Measurements from ENCODE around the gene ZNF639.

Gene ZNF639

GRCh38 chr3:179281825-179282224, 41.0 kb upstream of the ZNF639 start:
- H2AFZ ChIP-seq (ENCODE audit: low read length) = no peak overlapping the region
- no peak for TF ChIP-seq EZH2phosphoT487 (IDR thresholded peaks at IDR 0.05; ENCODE audit: low read length)
- TF ChIP-seq, protein P1, sequence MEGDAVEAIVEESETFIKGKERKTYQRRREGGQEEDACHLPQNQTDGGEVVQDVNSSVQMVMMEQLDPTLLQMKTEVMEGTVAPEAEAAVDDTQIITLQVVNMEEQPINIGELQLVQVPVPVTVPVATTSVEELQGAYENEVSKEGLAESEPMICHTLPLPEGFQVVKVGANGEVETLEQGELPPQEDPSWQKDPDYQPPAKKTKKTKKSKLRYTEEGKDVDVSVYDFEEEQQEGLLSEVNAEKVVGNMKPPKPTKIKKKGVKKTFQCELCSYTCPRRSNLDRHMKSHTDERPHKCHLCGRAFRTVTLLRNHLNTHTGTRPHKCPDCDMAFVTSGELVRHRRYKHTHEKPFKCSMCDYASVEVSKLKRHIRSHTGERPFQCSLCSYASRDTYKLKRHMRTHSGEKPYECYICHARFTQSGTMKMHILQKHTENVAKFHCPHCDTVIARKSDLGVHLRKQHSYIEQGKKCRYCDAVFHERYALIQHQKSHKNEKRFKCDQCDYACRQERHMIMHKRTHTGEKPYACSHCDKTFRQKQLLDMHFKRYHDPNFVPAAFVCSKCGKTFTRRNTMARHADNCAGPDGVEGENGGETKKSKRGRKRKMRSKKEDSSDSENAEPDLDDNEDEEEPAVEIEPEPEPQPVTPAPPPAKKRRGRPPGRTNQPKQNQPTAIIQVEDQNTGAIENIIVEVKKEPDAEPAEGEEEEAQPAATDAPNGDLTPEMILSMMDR (IDR thresholded peaks at IDR 0.05; ENCODE audit: low read length) = no peak
- TF ChIP-seq EZH2 (optimal IDR thresholded peaks at IDR 0.05; ENCODE audit: low read depth, low read length) = no peak
- DNase-seq = no peak
- H3K36me3 ChIP-seq (replicated peaks; ENCODE audit: insufficient read depth, low read length) = no peaks in the 10 kb centered on the region
- H3K4me1 ChIP-seq (ENCODE audit: low read length) = no peaks in the 10 kb centered on the region
- no peaks in the 10 kb centered on the region for H3K9me2 ChIP-seq (replicated peaks; ENCODE audit: insufficient read depth, low read length)
- H3K27ac ChIP-seq (ENCODE audit: low read length) = no peak overlapping the region
- H3K79me2 ChIP-seq (ENCODE audit: low read length) = no peaks in the 10 kb centered on the region
- no peak overlapping the region for H3K4me2 ChIP-seq (ENCODE audit: low read depth, low read length)
- no peak overlapping the region for H3K9ac ChIP-seq (ENCODE audit: low read length)
- no peaks in the 10 kb centered on the region for H4K20me1 ChIP-seq (ENCODE audit: insufficient read depth, low read length)
- H3K9me3 ChIP-seq (replicated peaks; ENCODE audit: insufficient read depth, low read length) = no peaks in the 10 kb centered on the region
- H3F3A ChIP-seq (ENCODE audit: insufficient read depth, low read length) = no peaks in the 10 kb centered on the region
- no peak overlapping the region for H3K4me3 ChIP-seq (ENCODE audit: low read length)
- H3K27me3 ChIP-seq (replicated peaks; ENCODE audit: insufficient read depth, low read length) = no peaks in the 10 kb centered on the region

GRCh38 chr3:179286331-179286730, 36.5 kb upstream of the ZNF639 start:
- H3K36me3 ChIP-seq (replicated peaks; ENCODE audit: insufficient read depth, low read length) = no peaks in the 10 kb centered on the region
- H3K79me2 ChIP-seq (ENCODE audit: low read length) = no peaks in the 10 kb centered on the region
- no peaks in the 10 kb centered on the region for H4K20me1 ChIP-seq (ENCODE audit: insufficient read depth, low read length)
- no peaks in the 10 kb centered on the region for H3K9me3 ChIP-seq (replicated peaks; ENCODE audit: insufficient read depth, low read length)
- H3F3A ChIP-seq (ENCODE audit: insufficient read depth, low read length) = no peaks in the 10 kb centered on the region
- no peak overlapping the region for H2AFZ ChIP-seq (ENCODE audit: low read length)
- H3K4me1 ChIP-seq (ENCODE audit: low read length) = no peaks in the 10 kb centered on the region
- no peak overlapping the region for H3K27ac ChIP-seq (ENCODE audit: low read length)
- H3K27me3 ChIP-seq (replicated peaks; ENCODE audit: insufficient read depth, low read length) = no peaks in the 10 kb centered on the region
- H3K4me2 ChIP-seq (ENCODE audit: low read depth, low read length) = no peak overlapping the region
- H3K9ac ChIP-seq (ENCODE audit: low read length) = no peak overlapping the region
- DNase-seq = no peak
- H3K9me2 ChIP-seq (replicated peaks; ENCODE audit: insufficient read depth, low read length) = no peaks in the 10 kb centered on the region
- no peak overlapping the region for H3K4me3 ChIP-seq (ENCODE audit: low read length)
- TF ChIP-seq, protein P1 (IDR thresholded peaks at IDR 0.05; ENCODE audit: low read length) = no peak
- TF ChIP-seq EZH2phosphoT487 (IDR thresholded peaks at IDR 0.05; ENCODE audit: low read length) (no peak), EZH2 (optimal IDR thresholded peaks at IDR 0.05; ENCODE audit: low read depth, low read length) (no peak)

DNA sequence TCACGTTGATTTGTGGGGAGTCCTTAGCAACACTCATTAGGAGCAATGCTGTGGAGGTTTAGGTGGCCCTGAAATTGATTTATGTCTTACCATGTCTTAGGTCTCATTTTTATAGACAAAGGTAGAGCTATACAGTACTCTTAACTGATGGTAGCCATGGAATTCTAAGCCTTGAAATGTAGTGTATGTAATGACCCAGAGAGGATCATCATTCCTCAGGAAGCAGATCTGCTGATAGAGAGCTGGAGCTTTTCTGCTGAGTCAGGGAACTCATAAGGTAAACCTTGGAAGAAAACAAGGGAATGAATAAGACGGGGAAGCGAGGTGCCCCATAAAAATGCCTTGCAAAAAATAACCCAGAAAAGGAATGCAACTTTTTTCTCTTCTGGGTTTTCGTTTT, 34.0 kb upstream of the ZNF639 start:
- Histone ChIP-seq H3K27ac (ENCODE audit: low read length) (no peak overlapping the region), H4K20me1 (ENCODE audit: insufficient read depth, low read length) (no peaks in the 10 kb centered on the region), H3K9me2 (replicated peaks; ENCODE audit: insufficient read depth, low read length) (no peaks in the 10 kb centered on the region), H3K9me3 (replicated peaks; ENCODE audit: insufficient read depth, low read length) (no peaks in the 10 kb centered on the region), H3K4me1 (ENCODE audit: low read length) (no peaks in the 10 kb centered on the region), H3F3A (ENCODE audit: insufficient read depth, low read length) (no peaks in the 10 kb centered on the region), H3K27me3 (replicated peaks; ENCODE audit: insufficient read depth, low read length) (no peaks in the 10 kb centered on the region), H2AFZ (ENCODE audit: low read length) (no peak overlapping the region), H3K79me2 (ENCODE audit: low read length) (no peaks in the 10 kb centered on the region), H3K4me2 (ENCODE audit: low read depth, low read length) (no peak overlapping the region), H3K9ac (ENCODE audit: low read length) (no peak overlapping the region), H3K36me3 (replicated peaks; ENCODE audit: insufficient read depth, low read length) (no peaks in the 10 kb centered on the region), H3K4me3 (ENCODE audit: low read length) (no peak overlapping the region)
- no peak for DNase-seq
- no peak for TF ChIP-seq EZH2 (optimal IDR thresholded peaks at IDR 0.05; ENCODE audit: low read depth, low read length)
- TF ChIP-seq, protein P1 (IDR thresholded peaks at IDR 0.05; ENCODE audit: low read length) = no peak
- TF ChIP-seq EZH2phosphoT487 (IDR thresholded peaks at IDR 0.05; ENCODE audit: low read length) = no peak

Measured in MM.1S (cell line).